Measurements from ENCODE around the gene MLLT10. TPM values are rescaled to one million over a fixed set of nuclear protein-coding genes. Genes with fewer than 3 reads are reported as not detected.

The MLLT10 gene
- total RNA-seq, 6 experiments from 2014 or later: 21.8 to 25.2 (median 22.9) TPM

DNA sequence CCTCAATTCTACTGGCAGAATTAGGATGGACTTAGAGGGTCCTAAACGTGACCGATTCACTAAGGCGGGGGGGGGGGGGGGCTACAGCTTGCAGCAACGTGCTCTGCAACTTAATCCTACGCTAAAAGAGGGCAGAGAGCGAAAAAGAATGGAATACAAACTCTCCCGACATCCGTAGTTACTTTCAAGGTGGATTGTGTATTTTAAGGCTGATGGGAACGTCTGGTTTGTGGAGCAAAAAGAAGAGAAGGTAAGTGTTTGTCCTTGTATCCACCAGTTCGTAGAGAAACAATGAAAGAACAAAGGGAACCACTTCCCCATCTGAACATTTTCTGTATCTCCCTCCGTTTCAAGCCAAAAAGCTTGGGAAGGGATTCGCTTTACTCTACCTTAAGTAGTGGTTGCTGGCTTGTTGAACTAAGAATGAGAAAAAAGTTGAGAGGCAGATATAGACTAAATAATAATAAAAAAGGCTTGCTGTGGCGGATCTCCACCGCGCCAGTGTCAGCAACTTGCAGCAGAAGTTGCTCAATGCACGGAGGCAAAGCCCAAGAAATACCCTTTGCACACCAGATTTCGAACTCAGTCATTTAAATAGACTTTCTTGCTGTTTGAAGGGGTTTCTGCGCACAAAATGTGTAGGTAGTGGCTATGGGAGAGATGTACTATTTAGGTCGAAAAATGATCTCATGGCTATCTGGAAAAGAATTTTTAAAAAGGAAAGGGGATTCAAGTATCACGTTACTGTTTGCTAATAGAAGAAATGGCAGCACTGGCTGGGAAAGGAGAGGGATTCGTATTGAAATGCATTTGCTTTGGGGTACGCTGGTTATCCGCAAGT, 9.3 kb upstream of the MLLT10 start:
- H3K4me1 Mint-ChIP-seq (ENCODE audit: low read depth): peaks cover 65% of the 10 kb centered on the region
- TF ChIP-seq, protein P1, sequence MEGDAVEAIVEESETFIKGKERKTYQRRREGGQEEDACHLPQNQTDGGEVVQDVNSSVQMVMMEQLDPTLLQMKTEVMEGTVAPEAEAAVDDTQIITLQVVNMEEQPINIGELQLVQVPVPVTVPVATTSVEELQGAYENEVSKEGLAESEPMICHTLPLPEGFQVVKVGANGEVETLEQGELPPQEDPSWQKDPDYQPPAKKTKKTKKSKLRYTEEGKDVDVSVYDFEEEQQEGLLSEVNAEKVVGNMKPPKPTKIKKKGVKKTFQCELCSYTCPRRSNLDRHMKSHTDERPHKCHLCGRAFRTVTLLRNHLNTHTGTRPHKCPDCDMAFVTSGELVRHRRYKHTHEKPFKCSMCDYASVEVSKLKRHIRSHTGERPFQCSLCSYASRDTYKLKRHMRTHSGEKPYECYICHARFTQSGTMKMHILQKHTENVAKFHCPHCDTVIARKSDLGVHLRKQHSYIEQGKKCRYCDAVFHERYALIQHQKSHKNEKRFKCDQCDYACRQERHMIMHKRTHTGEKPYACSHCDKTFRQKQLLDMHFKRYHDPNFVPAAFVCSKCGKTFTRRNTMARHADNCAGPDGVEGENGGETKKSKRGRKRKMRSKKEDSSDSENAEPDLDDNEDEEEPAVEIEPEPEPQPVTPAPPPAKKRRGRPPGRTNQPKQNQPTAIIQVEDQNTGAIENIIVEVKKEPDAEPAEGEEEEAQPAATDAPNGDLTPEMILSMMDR (IDR thresholded peaks at IDR 0.05): no peak
- peaks cover 1% of the 10 kb centered on the region; the same call in 1 of the 2 replicates for H3K27me3 Mint-ChIP-seq (ENCODE audit: insufficient read depth)
- H3K36me3 Mint-ChIP-seq (ENCODE audit: low read depth): no peaks in the 10 kb centered on the region
- no peaks in the 10 kb centered on the region for H3K9me3 Mint-ChIP-seq
- no peak for DNase-seq
- H3K27ac Mint-ChIP-seq: peak overlapping the region; percentile 98
- peak overlapping the region; percentile 89 for H3K4me3 Mint-ChIP-seq

DNA sequence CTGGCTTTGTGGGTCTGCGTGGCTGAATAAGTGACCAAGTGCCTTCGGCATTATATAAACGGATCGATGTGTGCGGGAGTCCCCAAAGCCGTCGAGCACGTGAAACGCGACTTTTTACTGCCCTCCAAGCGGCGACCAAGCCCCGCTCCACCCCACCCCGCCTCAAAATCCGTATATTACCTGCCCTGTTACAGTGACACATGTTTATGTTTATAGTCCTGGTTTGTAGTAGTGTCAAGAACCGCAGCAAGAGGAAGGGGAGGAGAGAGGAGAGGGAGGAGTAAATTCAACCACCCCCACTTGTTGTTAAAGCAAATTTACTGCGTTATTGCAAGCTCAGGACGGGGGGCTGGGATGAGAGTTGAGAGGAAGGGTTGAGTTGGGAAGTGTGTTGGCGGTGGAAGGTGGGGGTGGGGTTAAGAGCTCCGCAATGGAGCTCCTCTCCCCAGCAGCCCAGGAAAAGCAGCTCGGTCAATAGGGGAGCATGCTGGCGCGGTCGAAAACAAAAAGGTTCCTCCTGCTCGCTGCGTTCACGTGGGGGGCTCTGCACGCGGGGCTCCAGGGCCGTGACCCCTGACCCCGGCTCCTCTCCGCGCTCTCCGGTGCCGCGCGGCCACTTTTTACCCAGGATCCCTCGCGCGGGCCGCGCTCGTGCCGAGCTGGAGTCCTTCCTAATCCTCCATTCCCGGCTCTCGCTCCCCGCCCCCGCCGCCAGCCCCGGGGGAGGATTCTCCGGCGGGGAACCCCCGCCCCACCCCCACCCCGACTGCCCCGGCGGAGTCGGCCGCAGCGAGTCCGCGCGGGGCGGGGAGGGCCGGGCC, 8.5 kb upstream of the MLLT10 start, which contains the start of gene SKIDA1:
SKIDA1 (minus strand) TSS at position 316 of the 821 bp plus-strand sequence. CDS start 7,860 bp downstream, outside the sequence.
- peak; percentile 60 for DNase-seq
- Mint-ChIP-seq H3K4me1 (ENCODE audit: low read depth) (peaks cover 57% of the 10 kb centered on the region), H3K27ac (peak within 1 kb of the TSS; percentile 98), H3K27me3 (ENCODE audit: insufficient read depth) (peaks cover 1% of the 10 kb centered on the region; the same call in 1 of the 2 replicates), H3K36me3 (ENCODE audit: low read depth) (no peaks in the 10 kb centered on the region), H3K9me3 (no peaks in the 10 kb centered on the region), H3K4me3 (peak within 1 kb of the TSS; percentile 89)
- TF ChIP-seq, protein P1 (IDR thresholded peaks at IDR 0.05): no peak

DNA sequence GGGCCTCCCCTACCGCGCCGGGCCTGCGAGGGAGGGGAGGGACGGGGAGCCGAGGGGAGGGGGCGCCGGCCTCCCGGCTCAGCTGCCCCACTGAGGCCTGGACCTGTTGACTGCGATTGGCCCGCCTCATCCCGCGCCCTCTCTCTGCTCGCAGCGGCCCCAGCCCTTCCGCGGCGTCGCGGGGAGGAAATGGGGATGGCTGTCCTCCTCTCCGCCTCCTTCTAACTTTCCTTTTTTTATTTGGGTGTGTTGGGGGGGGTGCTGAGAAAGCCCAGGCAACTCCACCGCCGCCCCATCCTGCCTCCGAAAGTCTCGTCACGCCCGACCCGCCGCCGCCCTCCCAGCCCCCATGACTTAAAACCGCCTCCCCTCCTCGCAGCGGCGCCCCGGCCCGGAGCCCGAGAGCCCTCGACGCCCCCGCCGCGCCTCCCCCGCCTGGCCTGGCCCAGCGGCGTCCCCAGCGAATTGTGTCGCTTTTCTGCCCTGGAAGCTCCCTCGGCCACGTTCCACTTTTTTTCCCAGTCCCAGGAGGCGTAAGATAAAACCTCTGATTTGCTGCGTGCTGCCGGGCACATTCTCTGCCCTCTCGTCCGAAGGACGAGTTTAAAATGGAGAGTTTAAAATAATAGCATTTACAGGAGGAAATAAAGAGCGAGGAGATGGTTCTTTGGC, 7.7 kb upstream of the MLLT10 start:
- H3K36me3 Mint-ChIP-seq (ENCODE audit: low read depth): no peaks in the 10 kb centered on the region
- peak overlapping the region; percentile 98 for H3K27ac Mint-ChIP-seq
- DNase-seq: peak; percentile 59
- peak overlapping the region; percentile 89 for H3K4me3 Mint-ChIP-seq
- H3K27me3 Mint-ChIP-seq (ENCODE audit: insufficient read depth): peaks cover 1% of the 10 kb centered on the region; the same call in 1 of the 2 replicates
- peaks cover 55% of the 10 kb centered on the region for H3K4me1 Mint-ChIP-seq (ENCODE audit: low read depth)
- no peaks in the 10 kb centered on the region for H3K9me3 Mint-ChIP-seq
- TF ChIP-seq, protein P1 (IDR thresholded peaks at IDR 0.05): no peak

DNA sequence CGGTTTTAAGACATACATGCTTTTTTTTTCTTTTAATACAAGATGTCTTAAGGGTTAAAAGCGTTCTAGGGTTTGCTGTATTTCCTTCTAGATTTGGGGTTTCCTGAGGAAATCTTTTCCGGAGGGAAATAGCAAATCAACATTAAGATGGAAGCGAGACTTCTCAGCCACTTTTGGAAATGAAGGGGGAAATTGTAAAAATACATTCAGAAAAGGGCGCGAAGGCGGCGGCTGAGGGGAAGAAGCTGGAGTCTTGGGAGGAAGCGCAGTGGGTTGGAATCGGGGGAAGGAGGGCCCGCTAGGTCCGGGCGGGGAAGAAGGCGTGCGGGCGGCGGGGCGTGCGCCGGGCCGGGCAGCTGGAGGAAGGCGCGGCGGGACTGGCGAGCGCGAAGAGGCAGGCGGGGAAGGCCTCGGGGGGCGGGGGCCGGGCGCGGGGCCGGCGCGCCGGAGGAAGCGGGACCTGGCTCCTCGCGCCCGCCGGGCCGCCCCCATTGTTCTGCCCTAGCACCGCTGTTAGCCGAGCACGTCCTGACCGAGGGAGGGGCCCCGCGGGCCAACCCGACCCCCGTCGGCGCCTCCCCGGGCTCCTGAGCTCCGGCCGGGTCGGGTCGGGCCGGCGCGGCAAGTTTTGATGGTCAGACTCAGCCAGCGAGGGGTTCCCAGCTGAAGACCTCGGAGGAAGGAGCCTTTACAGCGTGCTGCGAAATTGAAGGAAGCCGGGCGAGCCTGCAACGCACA, 7.0 kb upstream of the MLLT10 start:
- TF ChIP-seq, protein P1 (IDR thresholded peaks at IDR 0.05): no peak
- no peak for DNase-seq
- Mint-ChIP-seq H3K27me3 (ENCODE audit: insufficient read depth) (peaks cover 1% of the 10 kb centered on the region; the same call in 1 of the 2 replicates), H3K36me3 (ENCODE audit: low read depth) (no peaks in the 10 kb centered on the region), H3K27ac (peak overlapping the region; percentile 98), H3K9me3 (no peaks in the 10 kb centered on the region), H3K4me1 (ENCODE audit: low read depth) (peaks cover 55% of the 10 kb centered on the region), H3K4me3 (peak overlapping the region; percentile 89)

All from HFFc6 (cell line).